Measurements from ENCODE around the gene MORC3.

MORC3 gene

DNA sequence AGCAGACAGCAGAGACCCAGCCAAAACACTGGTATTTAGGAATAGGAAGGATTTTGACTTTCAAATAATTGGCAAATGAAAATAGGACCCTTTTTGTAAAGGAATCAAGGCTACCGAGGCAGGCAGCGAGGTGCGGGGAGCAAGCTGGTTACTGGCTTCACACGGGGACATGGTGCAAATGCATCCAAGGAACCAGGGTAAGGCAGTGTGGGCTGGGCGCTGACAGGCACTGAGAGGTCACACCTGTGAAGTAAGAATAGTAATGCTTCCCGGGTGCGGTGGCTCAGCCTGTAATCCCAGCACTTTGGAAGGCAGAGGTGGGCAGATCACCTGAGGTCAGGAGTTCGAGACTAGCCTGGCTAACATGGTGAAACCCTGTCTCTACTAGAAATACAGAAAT is 80.7 kb downstream of the MORC3 start:
- Histone ChIP-seq H3K4me2 (ENCODE audit: insufficient read depth, low read length) (no peak overlapping the region), H4K20me1 (ENCODE audit: insufficient read depth, low read length) (no peaks in the 10 kb centered on the region), H3K9ac (ENCODE audit: low read depth, low read length) (no peak overlapping the region), H3K4me1 (ENCODE audit: insufficient read depth, low read length) (no peaks in the 10 kb centered on the region), H3K9me3 (ENCODE audit: insufficient read depth, low read length, severe bottlenecking) (no peaks in the 10 kb centered on the region), H3K27me3 (ENCODE audit: insufficient read depth, low read length, poor library complexity) (no peaks in the 10 kb centered on the region), H3K36me3 (ENCODE audit: insufficient read depth, low read length) (peaks cover 72% of the 10 kb centered on the region), H3K79me2 (ENCODE audit: insufficient read depth, low read length) (no peaks in the 10 kb centered on the region), H3K27ac (ENCODE audit: low read length) (no peak overlapping the region), H3K4me3 (ENCODE audit: low read depth in 1 of 2, low read length in 2 of 2) (no peak overlapping the region), H2AFZ (ENCODE audit: low read depth, low read length) (no peak overlapping the region)
- no peak for ATAC-seq (ENCODE audit: insufficient read depth, low read depth)
- TF ChIP-seq, protein P1, sequence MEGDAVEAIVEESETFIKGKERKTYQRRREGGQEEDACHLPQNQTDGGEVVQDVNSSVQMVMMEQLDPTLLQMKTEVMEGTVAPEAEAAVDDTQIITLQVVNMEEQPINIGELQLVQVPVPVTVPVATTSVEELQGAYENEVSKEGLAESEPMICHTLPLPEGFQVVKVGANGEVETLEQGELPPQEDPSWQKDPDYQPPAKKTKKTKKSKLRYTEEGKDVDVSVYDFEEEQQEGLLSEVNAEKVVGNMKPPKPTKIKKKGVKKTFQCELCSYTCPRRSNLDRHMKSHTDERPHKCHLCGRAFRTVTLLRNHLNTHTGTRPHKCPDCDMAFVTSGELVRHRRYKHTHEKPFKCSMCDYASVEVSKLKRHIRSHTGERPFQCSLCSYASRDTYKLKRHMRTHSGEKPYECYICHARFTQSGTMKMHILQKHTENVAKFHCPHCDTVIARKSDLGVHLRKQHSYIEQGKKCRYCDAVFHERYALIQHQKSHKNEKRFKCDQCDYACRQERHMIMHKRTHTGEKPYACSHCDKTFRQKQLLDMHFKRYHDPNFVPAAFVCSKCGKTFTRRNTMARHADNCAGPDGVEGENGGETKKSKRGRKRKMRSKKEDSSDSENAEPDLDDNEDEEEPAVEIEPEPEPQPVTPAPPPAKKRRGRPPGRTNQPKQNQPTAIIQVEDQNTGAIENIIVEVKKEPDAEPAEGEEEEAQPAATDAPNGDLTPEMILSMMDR (IDR thresholded peaks at IDR 0.05; ENCODE audit: borderline replicate concordance, extremely low read depth, low read length, poor library complexity, severe bottlenecking): no peak
- no peak for TF ChIP-seq EZH2 (IDR thresholded peaks at IDR 0.05; ENCODE audit: borderline replicate concordance, low read depth, low read length, severe bottlenecking)
- DNase-seq: no peak

DNA sequence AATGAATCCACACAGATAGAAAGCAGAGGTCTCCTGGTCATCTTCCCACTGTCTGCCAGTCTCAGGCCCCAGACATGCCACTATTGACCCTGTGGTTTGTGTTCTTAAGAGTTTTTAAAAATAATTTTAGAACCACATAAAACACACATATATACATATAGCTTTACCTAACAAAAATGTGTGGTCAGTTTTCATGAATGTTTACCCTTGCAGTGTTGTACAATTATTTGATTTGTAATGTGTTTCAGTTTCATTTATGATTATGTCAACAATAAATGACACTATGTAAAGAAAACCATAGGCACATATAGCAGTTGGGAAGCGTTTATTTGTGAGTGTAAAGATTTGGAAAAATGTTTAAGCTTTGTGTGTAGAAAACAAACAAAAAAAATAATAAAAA is 82.3 kb downstream of the MORC3 start:
- no peaks in the 10 kb centered on the region for H3K9me3 ChIP-seq (ENCODE audit: insufficient read depth, low read length, severe bottlenecking)
- no peaks in the 10 kb centered on the region for H3K27me3 ChIP-seq (ENCODE audit: insufficient read depth, low read length, poor library complexity)
- no peaks in the 10 kb centered on the region for H3K79me2 ChIP-seq (ENCODE audit: insufficient read depth, low read length)
- ATAC-seq (ENCODE audit: insufficient read depth, low read depth): no peak
- TF ChIP-seq EZH2 (IDR thresholded peaks at IDR 0.05; ENCODE audit: borderline replicate concordance, low read depth, low read length, severe bottlenecking): no peak
- TF ChIP-seq, protein P1 (IDR thresholded peaks at IDR 0.05; ENCODE audit: borderline replicate concordance, extremely low read depth, low read length, poor library complexity, severe bottlenecking): no peak
- no peak overlapping the region for H3K4me2 ChIP-seq (ENCODE audit: insufficient read depth, low read length)
- DNase-seq: no peak
- H3K4me1 ChIP-seq (ENCODE audit: insufficient read depth, low read length): no peaks in the 10 kb centered on the region
- no peak overlapping the region for H3K27ac ChIP-seq (ENCODE audit: low read length)
- no peaks in the 10 kb centered on the region for H4K20me1 ChIP-seq (ENCODE audit: insufficient read depth, low read length)
- H2AFZ ChIP-seq (ENCODE audit: low read depth, low read length): no peak overlapping the region
- peaks cover 66% of the 10 kb centered on the region for H3K36me3 ChIP-seq (ENCODE audit: insufficient read depth, low read length)
- H3K4me3 ChIP-seq (ENCODE audit: low read depth in 1 of 2, low read length in 2 of 2): no peak overlapping the region
- H3K9ac ChIP-seq (ENCODE audit: low read depth, low read length): no peak overlapping the region

DNA sequence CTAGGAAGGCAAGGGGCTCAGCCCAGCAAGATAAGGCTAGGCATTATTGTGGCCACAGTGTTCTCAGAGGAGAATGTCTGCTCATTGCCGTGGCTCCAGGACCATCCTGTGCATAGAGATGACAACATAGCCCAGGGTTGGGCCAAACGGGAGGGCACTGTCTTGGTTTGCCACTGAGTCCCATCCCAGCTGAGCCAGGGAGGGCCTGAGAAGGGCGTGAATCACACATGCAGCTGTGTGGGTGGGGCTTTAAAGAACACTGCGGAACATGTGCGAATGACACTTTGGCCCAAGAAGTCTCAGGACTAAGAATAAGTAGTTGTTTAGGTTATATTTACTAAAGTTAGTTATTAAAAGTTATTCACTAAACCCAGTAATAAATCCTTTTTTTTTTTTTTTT is 83.7 kb downstream of the MORC3 start:
- 0 out of 3 replicates have a peak, but pooled peaks have one; percentile 19 for ATAC-seq (ENCODE audit: insufficient read depth, low read depth)
- Histone ChIP-seq H3K27ac (ENCODE audit: low read length) (no peak overlapping the region), H3K36me3 (ENCODE audit: insufficient read depth, low read length) (peaks cover 66% of the 10 kb centered on the region)

More for the DNA sequence above, 83.7 kb downstream of the MORC3 start:
- H3K27me3 ChIP-seq (ENCODE audit: insufficient read depth, low read length, poor library complexity): no peaks in the 10 kb centered on the region
- no peaks in the 10 kb centered on the region for H3K9me3 ChIP-seq (ENCODE audit: insufficient read depth, low read length, severe bottlenecking)
- no peaks in the 10 kb centered on the region for H3K79me2 ChIP-seq (ENCODE audit: insufficient read depth, low read length)
- TF ChIP-seq EZH2 (IDR thresholded peaks at IDR 0.05; ENCODE audit: borderline replicate concordance, low read depth, low read length, severe bottlenecking): no peak
- TF ChIP-seq, protein P1 (IDR thresholded peaks at IDR 0.05; ENCODE audit: borderline replicate concordance, extremely low read depth, low read length, poor library complexity, severe bottlenecking): no peak
- no peak overlapping the region for H3K4me2 ChIP-seq (ENCODE audit: insufficient read depth, low read length)
- no peaks in the 10 kb centered on the region for H3K4me1 ChIP-seq (ENCODE audit: insufficient read depth, low read length)
- no peak overlapping the region for H3K9ac ChIP-seq (ENCODE audit: low read depth, low read length)
- no peak overlapping the region for H2AFZ ChIP-seq (ENCODE audit: low read depth, low read length)
- no peaks in the 10 kb centered on the region; the same call in 1 of the 2 replicates for H4K20me1 ChIP-seq (ENCODE audit: insufficient read depth, low read length)
- no peak for DNase-seq
- no peak overlapping the region for H3K4me3 ChIP-seq (ENCODE audit: low read depth in 1 of 2, low read length in 2 of 2)
